ENCODE measurements around the gene CCDC171.

DNA sequence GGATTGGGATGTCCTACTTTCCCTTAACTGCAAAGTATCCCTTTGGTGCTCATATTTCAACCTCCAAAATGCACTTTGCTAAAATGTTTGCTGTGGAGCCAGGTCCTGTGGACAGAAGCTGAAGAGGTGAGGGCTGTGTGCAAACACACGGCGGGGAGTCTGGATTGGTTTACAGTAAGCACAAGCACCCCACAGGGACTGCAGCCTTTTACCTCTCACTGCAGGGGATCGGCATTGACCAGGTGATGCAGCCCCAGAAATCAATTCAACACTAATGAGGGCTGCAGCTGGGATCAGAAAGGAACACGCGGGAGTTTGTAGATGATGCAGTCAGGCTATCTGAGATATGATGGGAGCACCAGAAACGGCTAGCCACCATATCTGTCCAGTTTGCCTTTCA is 450.9 kb downstream of the CCDC171 start:
- TF ChIP-seq, protein P1, sequence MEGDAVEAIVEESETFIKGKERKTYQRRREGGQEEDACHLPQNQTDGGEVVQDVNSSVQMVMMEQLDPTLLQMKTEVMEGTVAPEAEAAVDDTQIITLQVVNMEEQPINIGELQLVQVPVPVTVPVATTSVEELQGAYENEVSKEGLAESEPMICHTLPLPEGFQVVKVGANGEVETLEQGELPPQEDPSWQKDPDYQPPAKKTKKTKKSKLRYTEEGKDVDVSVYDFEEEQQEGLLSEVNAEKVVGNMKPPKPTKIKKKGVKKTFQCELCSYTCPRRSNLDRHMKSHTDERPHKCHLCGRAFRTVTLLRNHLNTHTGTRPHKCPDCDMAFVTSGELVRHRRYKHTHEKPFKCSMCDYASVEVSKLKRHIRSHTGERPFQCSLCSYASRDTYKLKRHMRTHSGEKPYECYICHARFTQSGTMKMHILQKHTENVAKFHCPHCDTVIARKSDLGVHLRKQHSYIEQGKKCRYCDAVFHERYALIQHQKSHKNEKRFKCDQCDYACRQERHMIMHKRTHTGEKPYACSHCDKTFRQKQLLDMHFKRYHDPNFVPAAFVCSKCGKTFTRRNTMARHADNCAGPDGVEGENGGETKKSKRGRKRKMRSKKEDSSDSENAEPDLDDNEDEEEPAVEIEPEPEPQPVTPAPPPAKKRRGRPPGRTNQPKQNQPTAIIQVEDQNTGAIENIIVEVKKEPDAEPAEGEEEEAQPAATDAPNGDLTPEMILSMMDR (IDR thresholded peaks at IDR 0.05), result no peak
- no peak for TF ChIP-seq POLR2AphosphoS5 (IDR thresholded peaks at IDR 0.05; ENCODE audit: insufficient read depth in 1 of 2, low read depth in 1 of 2)
- TF ChIP-seq POLR2A (IDR thresholded peaks at IDR 0.05), result no peak
